GM23248 (cell line): ENCODE data around the gene NR4A3. TPM values are rescaled to one million over a fixed set of nuclear protein-coding genes. Genes with fewer than 3 reads are reported as not detected.

Source experiments
- DNase-seq: peaks from one replicate; pipeline ENCODE4 v3.0.0-alpha.2; 2015
- H2AFZ ChIP-seq: fragments of 200-600 bp; sonication (generic); 2 replicates; pipeline ENCODE4 v1.6.1; 2016; ENCODE audit warnings: antibody characterized with exemption
- H3F3A ChIP-seq: fragments of 200-600 bp; sonication (generic); 2 replicates; pipeline ENCODE4 v1.6.1; 2016; ENCODE audit warnings: mild to moderate bottlenecking, antibody characterized with exemption, mixed run types; ENCODE audit not compliant: insufficient read depth
- H3K27ac ChIP-seq: fragments of 200-600 bp; sonication (generic); 2 replicates; pipeline ENCODE4 v1.5.1; 2016; ENCODE audit warnings: mild to moderate bottlenecking
- H3K27me3 ChIP-seq: fragments of 200-600 bp; sonication (generic); replicated peaks from 2 replicates; pipeline ENCODE4 v1.6.1; 2016; ENCODE audit warnings: mild to moderate bottlenecking; ENCODE audit not compliant: insufficient read depth
- H3K36me3 ChIP-seq: fragments of 200-600 bp; sonication (generic); 2 replicates; pipeline ENCODE4 v1.6.1; 2016; ENCODE audit warnings: low read depth, mild to moderate bottlenecking
- H3K4me1 ChIP-seq: fragments of 200-600 bp; sonication (generic); 2 replicates; pipeline ENCODE4 v1.6.1; 2016; ENCODE audit warnings: mild to moderate bottlenecking; ENCODE audit not compliant: insufficient read depth
- H3K4me2 ChIP-seq: fragments of 200-600 bp; sonication (generic); one replicate; pipeline ENCODE4 v1.6.1; 2016; ENCODE audit warnings: mild to moderate bottlenecking; ENCODE audit not compliant: unreplicated experiment
- H3K4me3 ChIP-seq: fragments of 200-600 bp; sonication (generic); 2 replicates; pipeline ENCODE4 v1.5.1; 2016; ENCODE audit warnings: mild to moderate bottlenecking
- H3K79me2 ChIP-seq: fragments of 200-600 bp; sonication (generic); 2 replicates; pipeline ENCODE4 v1.6.1; 2016; ENCODE audit warnings: mild to moderate bottlenecking; ENCODE audit not compliant: insufficient read depth
- H3K9ac ChIP-seq: fragments of 200-600 bp; sonication (generic); 2 replicates; pipeline ENCODE4 v1.6.1; 2016; ENCODE audit warnings: mild to moderate bottlenecking
- H3K9me2 ChIP-seq: fragments of 200-600 bp; sonication (generic); 2 replicates; pipeline ENCODE4 v1.6.1; 2016; ENCODE audit warnings: mixed run types, mild to moderate bottlenecking, moderate library complexity; ENCODE audit not compliant: insufficient read depth
- H3K9me3 ChIP-seq: fragments of 200-600 bp; sonication (generic); one replicate; pipeline ENCODE4 v1.6.1; 2017; ENCODE audit warnings: low read depth
- H4K20me1 ChIP-seq: fragments of 200-600 bp; sonication (generic); 2 replicates; pipeline ENCODE4 v1.6.0; 2016; ENCODE audit not compliant: insufficient read depth
- EZH2 ChIP-seq: fragments of 200-600 bp; sonication (generic); IDR thresholded peaks from 2 replicates; pipeline ENCODE4 v1.6.1; 2018; ENCODE audit warnings: antibody characterized with exemption, mild to moderate bottlenecking; ENCODE audit not compliant: insufficient read depth, poor library complexity, severe bottlenecking
- EZH2phosphoT487 ChIP-seq: fragments of 200-600 bp; sonication (generic); IDR thresholded peaks from 2 replicates; pipeline ENCODE4 v1.6.1; 2018; ENCODE audit warnings: antibody characterized with exemption, moderate library complexity, mild to moderate bottlenecking, low read depth; ENCODE audit not compliant: insufficient read depth
- WGBS, 2 experiments: methylation state at CpG; one replicate each; pipeline ENCODE4 v1.1.6; 2015 to 2017; ENCODE audit warnings: low lambda C conversion rate in 2 of 2, low coverage in 1 of 2; ENCODE audit errors: missing lambda C conversion rate in 2 of 2; 5-methylcytosine and 5-hydroxymethylcytosine counted together
- in situ Hi-C: fragments of 300-500 bp; cut with MboI; formaldehyde crosslinking; loops from 2 replicates; pipeline ENCODE4 v1.15.0; 2020
- polyA plus RNA-seq: library from polyadenylated mRNA; unstranded; fragments of >200 nt; fragmentation: Nextera tagmentation; extraction: Ambion mirVana; gene quantifications from 2 replicates; pipeline ENCODE4 v1.2.1, GENCODE V29; 2016
- total RNA-seq: library from RNA; depleted of rRNA; stranded (reverse); fragments of >200 nt; shearing (Covaris generic); gene quantifications from 2 replicates; pipeline ENCODE4 v1.2.3, GENCODE V29; 2014

The NR4A3 gene
- total and polyA plus RNA-seq, 2 experiments from 2014 or later: 1.0 to 1.4 TPM

DNA sequence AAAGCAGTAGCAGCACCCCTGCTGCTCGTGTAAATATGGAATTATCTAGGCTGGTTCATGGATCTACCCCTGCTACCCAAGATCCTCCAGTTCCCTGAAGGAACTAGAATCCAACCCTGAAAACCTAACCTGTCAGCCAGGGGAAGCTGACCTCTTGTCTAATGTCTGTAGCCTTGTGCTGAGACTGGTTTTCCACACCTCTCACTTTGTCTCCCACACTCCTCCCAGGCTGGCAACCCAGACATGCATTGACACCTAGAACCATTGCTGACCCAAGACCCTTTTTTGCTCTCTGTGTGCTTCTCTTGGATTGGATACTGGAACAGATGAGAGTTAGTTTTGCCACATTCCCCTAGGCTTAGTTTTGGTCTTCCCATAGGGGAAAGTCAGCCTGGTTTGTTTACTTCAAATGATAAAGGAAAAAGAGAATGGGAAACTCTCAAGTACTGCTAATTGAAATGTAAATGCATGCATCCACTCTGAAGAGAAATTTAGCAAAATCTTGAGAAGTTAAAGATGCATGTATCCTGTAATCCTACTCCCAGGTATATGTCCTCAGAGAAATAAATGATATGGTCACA, 36.6 kb upstream of the NR4A3 start:
- DNase-seq: no peak
- no peaks in the 10 kb centered on the region for H3K79me2 ChIP-seq
- H3K9me3 ChIP-seq: no peaks in the 10 kb centered on the region
- no peaks in the 10 kb centered on the region for H4K20me1 ChIP-seq
- H3K9me2 ChIP-seq: no peaks in the 10 kb centered on the region
- H3K4me1 ChIP-seq: peaks cover 6% of the 10 kb centered on the region; the same call in 1 of the 2 replicates
- H3K4me2 ChIP-seq: no peak overlapping the region
- H3K4me3 ChIP-seq: no peak overlapping the region
- no peak overlapping the region for H2AFZ ChIP-seq
- TF ChIP-seq EZH2 (no peak), EZH2phosphoT487 (no peak)
- H3K27ac ChIP-seq: no peak overlapping the region
- no peak overlapping the region for H3K9ac ChIP-seq
- H3F3A ChIP-seq: no peaks in the 10 kb centered on the region
- 39 to 64% methylated on average over 1 of the region's 1 CpG for WGBS, 2 experiments
- no peaks in the 10 kb centered on the region for H3K27me3 ChIP-seq
- in situ Hi-C loops: no loop called here
- no peaks in the 10 kb centered on the region for H3K36me3 ChIP-seq

DNA sequence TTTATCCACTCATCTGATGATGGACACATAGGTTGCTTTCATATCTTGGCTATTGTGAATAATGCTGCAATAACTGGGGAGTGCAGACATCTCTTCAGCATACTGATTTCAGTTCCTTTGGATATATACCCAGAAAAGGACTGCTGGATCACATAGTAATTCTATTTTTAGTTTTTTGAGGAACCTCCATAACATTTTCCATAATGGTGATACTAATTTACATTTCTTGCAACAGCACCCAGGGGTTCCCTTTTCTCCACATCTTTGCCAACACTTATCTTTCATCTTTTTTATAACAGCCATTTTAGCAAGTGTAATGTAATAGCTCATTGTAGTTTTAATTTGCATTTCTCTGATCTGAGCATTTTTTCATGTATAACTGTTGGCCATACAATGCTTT, 34.1 kb upstream of the NR4A3 start:
- peaks cover 6% of the 10 kb centered on the region; the same call in 1 of the 2 replicates for H3K4me1 ChIP-seq
- no peak overlapping the region for H3K4me2 ChIP-seq
- H3K9ac ChIP-seq: no peak overlapping the region
- no peaks in the 10 kb centered on the region for H3K9me2 ChIP-seq
- no peak for DNase-seq
- H3F3A ChIP-seq: no peaks in the 10 kb centered on the region
- no peaks in the 10 kb centered on the region for H3K27me3 ChIP-seq
- H2AFZ ChIP-seq: no peak overlapping the region
- in situ Hi-C loops: no loop called here
- TF ChIP-seq EZH2phosphoT487 (no peak), EZH2 (no peak)
- no peaks in the 10 kb centered on the region for H3K36me3 ChIP-seq
- H3K27ac ChIP-seq: no peak overlapping the region
- no peaks in the 10 kb centered on the region for H3K9me3 ChIP-seq
- no peaks in the 10 kb centered on the region for H3K79me2 ChIP-seq
- no peak overlapping the region for H3K4me3 ChIP-seq
- H4K20me1 ChIP-seq: no peaks in the 10 kb centered on the region

GRCh38 chr9:99793528-99793927, 28.2 kb upstream of the NR4A3 start:
- H3K36me3 ChIP-seq: no peaks in the 10 kb centered on the region
- DNase-seq: no peak
- H3K9me3 ChIP-seq: no peaks in the 10 kb centered on the region
- H3F3A ChIP-seq: no peaks in the 10 kb centered on the region
- H3K4me3 ChIP-seq: no peak overlapping the region
- in situ Hi-C loops: no loop called here
- H3K4me1 ChIP-seq: no peaks in the 10 kb centered on the region
- TF ChIP-seq EZH2phosphoT487 (no peak), EZH2 (no peak)
- H3K27me3 ChIP-seq: no peaks in the 10 kb centered on the region
- no peaks in the 10 kb centered on the region for H3K9me2 ChIP-seq
- WGBS, 2 experiments: 97% methylated on average over 4 of the region's 4 CpGs
- H2AFZ ChIP-seq: no peak overlapping the region
- H4K20me1 ChIP-seq: no peaks in the 10 kb centered on the region
- H3K4me2 ChIP-seq: no peak overlapping the region
- H3K9ac ChIP-seq: no peak overlapping the region
- no peaks in the 10 kb centered on the region for H3K79me2 ChIP-seq
- H3K27ac ChIP-seq: no peak overlapping the region

- H4K20me1 ChIP-seq: no peaks in the 10 kb centered on the region
- H3K27me3 ChIP-seq: no peaks in the 10 kb centered on the region
- in situ Hi-C loops: no loop called here
- TF ChIP-seq EZH2phosphoT487 (no peak), EZH2 (no peak)
- no peak overlapping the region for H2AFZ ChIP-seq
- no peaks in the 10 kb centered on the region for H3F3A ChIP-seq
- no peaks in the 10 kb centered on the region for H3K9me3 ChIP-seq
- H3K4me2 ChIP-seq: no peak overlapping the region
- H3K27ac ChIP-seq: no peak overlapping the region
- DNase-seq: no peak
- H3K4me1 ChIP-seq: no peaks in the 10 kb centered on the region
- no peak overlapping the region for H3K9ac ChIP-seq
- H3K36me3 ChIP-seq: no peaks in the 10 kb centered on the region
- no peaks in the 10 kb centered on the region for H3K79me2 ChIP-seq
- no peak overlapping the region for H3K4me3 ChIP-seq
- H3K9me2 ChIP-seq: no peaks in the 10 kb centered on the region
- 96 to 100% methylated on average over 1 of the region's 1 CpG for WGBS, 2 experiments
Measured at GRCh38 chr9:99796231-99796630, 25.5 kb upstream of the NR4A3 start.

- no peak overlapping the region for H3K27ac ChIP-seq
- no peaks in the 10 kb centered on the region for H3F3A ChIP-seq
- in situ Hi-C loops: loop anchor here (10.0 kb wide), 1 partner anchor 527 kb away; no protein-coding TSS in a partner anchor
- no peaks in the 10 kb centered on the region for H3K79me2 ChIP-seq
- H3K4me3 ChIP-seq: no peak overlapping the region
- H3K9me3 ChIP-seq: no peaks in the 10 kb centered on the region
- no peak overlapping the region for H3K9ac ChIP-seq
- no peaks in the 10 kb centered on the region for H3K4me1 ChIP-seq
- no peak overlapping the region for H2AFZ ChIP-seq
- no peaks in the 10 kb centered on the region for H3K9me2 ChIP-seq
- no peak overlapping the region for H3K4me2 ChIP-seq
- no peak for DNase-seq
- 97 to 99% methylated on average over 3 of the region's 3 CpGs for WGBS, 2 experiments
- no peaks in the 10 kb centered on the region for H3K36me3 ChIP-seq
- TF ChIP-seq EZH2: no peak
- no peak for TF ChIP-seq EZH2phosphoT487
- H4K20me1 ChIP-seq: no peaks in the 10 kb centered on the region
- H3K27me3 ChIP-seq: no peaks in the 10 kb centered on the region
Measured at GRCh38 chr9:99801775-99802174, 19.9 kb upstream of the NR4A3 start.
